ENCODE data around the gene KRTAP10-4.
"Not testable (repeated sequence)": the region's sequence is repeated elsewhere in the genome, so short reads cannot be mapped to it uniquely, and the experiment has no call there.

The KRTAP10-4 gene

GRCh38 chr21:44581158-44581557, 7.6 kb downstream of the KRTAP10-4 start:
- no peak for DNase-seq

- no peak for DNase-seq
Observed at GRCh38 chr21:44582055-44582454, 8.5 kb downstream of the KRTAP10-4 start.

- no peak for DNase-seq
Observed at GRCh38 chr21:44583089-44583799, 9.7 kb downstream of the KRTAP10-4 start.

GRCh38 chr21:44583800-44584147, 10.2 kb downstream of the KRTAP10-4 start:
- DNase-seq, result no peak

DNA sequence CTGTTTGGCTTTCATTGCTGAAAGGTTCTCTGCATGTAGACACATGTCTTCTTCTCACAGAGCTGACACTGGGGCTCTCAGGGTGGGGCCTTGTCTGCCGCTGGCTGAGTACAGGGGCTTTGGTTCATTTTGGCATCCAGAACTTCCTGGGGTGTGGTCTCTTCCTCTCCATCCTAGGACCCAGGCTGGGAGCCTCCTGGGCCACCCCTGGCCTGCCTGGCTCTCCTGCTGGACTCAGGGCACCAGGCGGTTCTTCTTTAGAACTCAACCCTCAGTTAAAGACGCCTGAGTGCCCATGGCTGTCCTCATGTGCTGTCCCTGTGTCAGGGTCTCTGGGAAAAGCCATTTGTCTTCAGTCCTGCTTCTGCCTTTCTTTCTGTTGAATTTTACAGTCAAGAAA, 12.4 kb downstream of the KRTAP10-4 start:
- no peak for DNase-seq

GRCh38 chr21:44589094-44589493, 15.6 kb downstream of the KRTAP10-4 start:
- no peak for DNase-seq

- no peak for DNase-seq
Observed at GRCh38 chr21:44589586-44590305, 16.2 kb downstream of the KRTAP10-4 start.

- DNase-seq, result no peak
Observed at GRCh38 chr21:44590311-44590721, 16.8 kb downstream of the KRTAP10-4 start.

DNA sequence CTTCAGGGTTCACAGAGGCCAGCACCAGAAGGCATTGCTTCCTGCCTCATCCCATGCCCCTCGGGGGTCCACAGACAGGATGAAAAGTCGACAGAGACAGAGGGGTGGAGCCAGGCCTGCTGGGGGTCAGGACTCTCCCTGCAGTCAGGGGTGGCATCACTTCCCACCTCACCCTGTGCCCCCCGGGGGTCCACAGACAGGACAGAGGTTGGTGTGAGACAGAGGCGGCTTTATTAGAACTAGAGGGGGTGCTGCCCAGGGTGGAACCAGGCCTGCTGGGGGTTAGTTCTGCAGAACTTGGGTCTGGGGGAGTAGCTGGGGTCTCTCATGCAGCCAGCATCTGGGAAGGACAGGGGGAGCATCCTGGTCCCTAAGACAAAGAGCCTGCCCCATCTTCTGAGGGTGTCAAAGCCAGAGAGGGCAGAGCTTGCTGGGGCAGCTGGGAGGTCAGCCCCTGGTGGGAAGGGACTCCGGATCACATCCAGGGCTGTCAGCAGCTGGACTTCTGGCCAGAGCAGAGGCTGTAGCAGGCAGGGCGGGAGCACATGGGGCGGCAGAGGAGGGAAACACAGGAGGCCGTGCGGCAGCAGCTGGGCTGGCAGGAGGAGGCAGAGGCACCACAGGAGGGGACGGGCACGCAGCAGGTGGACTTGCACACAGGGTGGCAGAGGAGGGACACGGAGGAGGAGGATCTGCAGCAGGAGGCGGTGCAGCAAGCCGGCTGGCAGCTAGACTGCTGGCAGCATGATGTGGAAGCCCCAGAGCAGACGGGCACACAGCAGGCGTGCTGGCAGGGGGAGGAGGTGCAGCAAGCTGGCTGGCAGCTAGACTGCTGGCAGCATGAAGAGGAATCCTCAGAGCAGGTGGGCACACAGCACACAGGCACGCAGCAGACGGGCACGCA, 17.6 kb downstream of the KRTAP10-4 start:
- DNase-seq, result not testable (repeated sequence)

GRCh38 chr21:44591801-44592130, 18.2 kb downstream of the KRTAP10-4 start:
- DNase-seq, result not testable (repeated sequence)

DNA sequence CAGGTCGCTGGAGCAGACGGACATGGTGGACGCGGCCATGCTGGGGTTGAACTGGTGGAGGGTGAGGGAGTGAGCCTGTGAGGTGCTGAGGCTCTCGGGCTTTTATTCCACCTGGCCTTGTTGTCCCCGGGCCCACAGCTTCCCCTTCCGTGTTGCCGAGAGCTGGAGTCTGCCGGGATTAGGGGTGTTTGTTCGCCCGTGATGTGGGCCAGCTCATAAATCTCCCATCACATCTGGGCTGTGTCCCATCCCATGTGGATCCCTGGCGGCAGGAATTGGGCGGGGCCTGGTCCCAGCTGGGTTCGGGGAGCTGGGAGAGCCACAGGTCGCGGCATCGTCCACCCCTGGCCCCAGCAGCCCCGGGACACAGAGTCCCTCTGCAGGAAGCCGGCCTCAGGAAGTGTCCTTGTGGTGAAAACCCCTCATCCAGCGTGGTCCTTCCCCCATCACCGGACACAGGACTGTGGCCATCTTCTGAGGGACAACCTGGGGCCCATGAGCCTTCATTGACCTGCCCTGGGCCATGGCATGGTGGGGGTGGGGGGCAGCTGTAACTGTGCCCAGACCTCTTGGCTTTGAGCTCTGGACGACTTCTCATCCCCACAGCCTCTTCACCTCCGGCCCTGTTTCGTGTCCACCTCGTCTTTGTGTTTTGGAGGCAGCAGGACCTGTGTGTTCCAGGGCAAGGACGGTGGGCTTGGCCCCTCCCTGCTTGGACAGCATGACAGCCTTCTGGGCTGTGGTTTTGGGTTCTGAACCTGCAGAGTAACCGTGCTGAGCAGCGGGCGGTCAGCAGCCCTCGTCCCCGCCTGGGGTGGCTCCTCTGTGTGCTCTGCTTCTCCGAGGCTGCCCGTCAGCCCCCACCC, 19.1 kb downstream of the KRTAP10-4 start, which contains the start of gene KRTAP10-6:
KRTAP10-6 (minus strand) TSS at position 60 of the 866 bp plus-strand sequence; CDS start at position 39, 21 bp downstream.
- no peak for DNase-seq

GRCh38 chr21:44593598-44594405, 20.3 kb downstream of the KRTAP10-4 start:
- DNase-seq, result peak; percentile 95

DNA sequence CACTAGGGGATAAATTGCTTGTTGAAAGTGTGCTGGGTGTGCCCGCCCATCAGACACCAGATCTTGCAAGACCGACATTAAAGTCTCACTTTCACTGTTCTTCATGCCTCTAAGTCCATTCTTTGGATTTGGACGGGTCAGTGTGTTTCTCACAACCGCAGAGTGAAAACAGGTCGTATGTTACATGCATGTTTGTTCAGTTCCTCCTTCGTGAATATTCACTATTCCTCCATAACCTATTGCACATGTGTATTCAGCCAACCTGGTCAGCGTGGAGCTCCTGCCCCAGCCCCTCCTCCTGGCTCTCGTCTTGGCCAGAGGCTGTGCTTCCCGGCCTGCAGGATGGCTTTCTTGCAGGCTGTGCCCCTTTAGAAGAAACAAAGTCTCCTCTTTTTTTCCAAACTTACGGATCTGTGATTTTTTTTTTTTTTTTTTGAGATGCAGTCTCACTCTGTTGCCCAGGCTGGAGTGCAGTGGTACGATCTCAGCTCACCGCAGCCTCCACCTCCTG, 20.9 kb downstream of the KRTAP10-4 start:
- DNase-seq, result no peak

DNA sequence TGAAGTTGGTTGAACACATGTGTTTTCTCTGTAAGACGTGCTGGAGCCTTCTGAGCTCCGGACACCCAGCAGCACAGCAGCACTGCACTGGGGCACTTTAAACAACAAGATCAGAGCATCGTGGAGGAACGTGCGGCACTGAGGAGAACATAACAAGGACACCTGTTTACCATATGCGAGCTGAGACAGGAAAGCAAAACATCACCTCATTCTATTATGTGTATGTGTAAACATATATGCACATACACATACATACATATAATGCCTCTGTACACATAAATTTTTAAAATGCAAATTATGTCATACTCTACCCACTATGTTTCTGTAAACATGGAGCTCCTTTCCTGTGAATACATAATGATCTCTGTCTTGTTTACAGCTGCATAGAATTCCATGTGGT, 22.0 kb downstream of the KRTAP10-4 start:
- DNase-seq, result no peak

GRCh38 chr21:44596068-44596725, 22.7 kb downstream of the KRTAP10-4 start:
- DNase-seq, result no peak

GRCh38 chr21:44598061-44598460, 24.5 kb downstream of the KRTAP10-4 start:
- no peak for DNase-seq

DNA sequence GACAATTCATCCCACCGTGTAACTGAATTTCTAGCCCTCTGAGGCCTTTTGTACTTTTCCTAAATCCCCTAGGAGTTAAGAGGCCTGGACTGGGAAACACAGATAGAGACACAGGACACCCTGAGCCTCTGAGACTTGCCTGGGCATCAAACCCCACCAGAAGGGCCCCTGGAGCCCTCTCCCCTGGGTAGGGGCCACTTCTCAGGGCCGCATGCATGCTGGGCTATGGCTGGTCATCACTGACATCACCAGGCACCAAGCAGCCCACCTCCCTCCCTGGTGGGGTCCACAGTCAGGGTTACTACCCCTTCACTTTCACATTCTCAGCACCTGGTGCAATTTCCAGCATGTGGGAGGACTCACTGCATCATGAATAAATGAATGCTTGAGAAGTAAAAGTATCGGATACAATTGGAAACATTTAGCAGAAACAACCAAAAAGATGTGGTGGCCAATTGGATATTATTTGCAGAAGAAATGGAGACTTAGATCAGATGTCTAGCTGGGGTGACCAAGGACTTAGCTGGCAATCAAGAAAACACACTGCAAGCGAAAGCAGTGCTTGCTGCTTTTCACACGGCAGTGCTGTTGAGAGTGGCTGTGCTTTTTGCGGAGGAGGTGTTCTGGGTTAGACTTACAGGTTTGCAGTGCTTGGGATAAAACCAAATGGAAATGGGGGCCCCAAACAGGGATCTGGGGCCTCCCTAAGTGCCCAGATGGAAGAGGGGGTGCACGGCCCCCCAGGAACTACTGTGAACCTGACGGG, 25.9 kb downstream of the KRTAP10-4 start:
- DNase-seq, result no peak

GRCh38 chr21:44600118-44600978, 26.8 kb downstream of the KRTAP10-4 start, which contains the start of gene KRTAP10-7:
KRTAP10-7 (plus strand) TSS chr21:44600597; CDS start chr21:44600622, 25 bp downstream.
- DNase-seq, result not testable (repeated sequence)

GRCh38 chr21:44601091-44601490, 27.6 kb downstream of the KRTAP10-4 start:
- DNase-seq, result not testable (repeated sequence)

All from OCI-M1 (cell line).